KOPT-K1 (cell line): ENCODE data around the gene EIF3F.

ENCODE experiments used
- H3K27ac ChIP-seq: fragments of 200-600 bp; sonication (generic); 2 replicates; pipeline ENCODE4 v1.5.1; 2016; ENCODE audit warnings: antibody characterized with exemption, mild to moderate bottlenecking, low read depth, low read length; ENCODE audit not compliant: poor library complexity, severe bottlenecking
- H3K36me3 ChIP-seq: fragments of 200-600 bp; sonication (generic); 2 replicates; pipeline ENCODE4 v1.5.1; 2017; ENCODE audit warnings: antibody characterized with exemption, mild to moderate bottlenecking, low read length, moderate library complexity; ENCODE audit not compliant: insufficient read depth
- H3K9me3 ChIP-seq: fragments of 200-600 bp; sonication (generic); 2 replicates; pipeline ENCODE4 v1.5.1; 2017; ENCODE audit warnings: antibody characterized with exemption, low read length, mild to moderate bottlenecking; ENCODE audit not compliant: insufficient read depth, poor library complexity, severe bottlenecking

EIF3F gene

DNA sequence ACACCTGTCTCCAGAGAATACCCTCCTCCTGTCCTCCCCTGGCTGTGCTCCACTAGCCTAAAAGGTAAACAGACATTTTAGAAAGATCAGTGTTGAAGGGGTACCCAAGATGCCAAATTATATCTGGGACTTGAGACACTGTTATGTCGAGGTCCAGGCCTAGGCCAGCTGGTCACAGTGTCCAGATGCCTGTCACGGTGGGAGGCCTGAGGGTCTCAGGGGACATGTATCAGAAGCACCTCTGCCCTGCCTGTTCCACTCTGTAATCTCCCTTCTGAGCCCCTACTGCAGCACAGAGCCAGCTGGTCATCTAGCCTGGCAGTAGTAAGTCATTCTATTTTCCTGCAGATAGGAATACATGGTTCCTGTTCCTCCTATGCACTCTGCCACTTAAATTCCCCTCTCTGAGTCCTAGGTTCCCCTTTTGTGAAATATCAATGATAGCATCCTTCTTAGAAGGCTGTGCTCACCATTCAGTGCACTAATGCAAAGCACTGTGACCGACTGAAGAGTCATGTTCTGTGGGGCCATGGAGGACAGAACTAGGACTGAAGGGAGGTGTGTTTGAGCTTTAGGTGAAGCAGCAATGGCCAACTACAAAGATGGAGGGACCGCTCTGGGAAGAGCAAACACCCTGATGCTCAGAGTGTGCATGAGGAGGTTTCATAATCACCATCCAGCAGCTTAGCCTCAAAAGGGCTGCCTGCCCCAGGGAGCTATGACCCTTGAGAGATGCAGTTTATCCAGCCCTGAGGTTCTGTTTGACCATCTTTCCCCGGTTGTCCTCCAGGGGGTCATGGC, 49.1 kb downstream of the EIF3F start:
- no peak overlapping the region for H3K27ac ChIP-seq
- no peaks in the 10 kb centered on the region for H3K9me3 ChIP-seq
- H3K36me3 ChIP-seq: no peaks in the 10 kb centered on the region

DNA sequence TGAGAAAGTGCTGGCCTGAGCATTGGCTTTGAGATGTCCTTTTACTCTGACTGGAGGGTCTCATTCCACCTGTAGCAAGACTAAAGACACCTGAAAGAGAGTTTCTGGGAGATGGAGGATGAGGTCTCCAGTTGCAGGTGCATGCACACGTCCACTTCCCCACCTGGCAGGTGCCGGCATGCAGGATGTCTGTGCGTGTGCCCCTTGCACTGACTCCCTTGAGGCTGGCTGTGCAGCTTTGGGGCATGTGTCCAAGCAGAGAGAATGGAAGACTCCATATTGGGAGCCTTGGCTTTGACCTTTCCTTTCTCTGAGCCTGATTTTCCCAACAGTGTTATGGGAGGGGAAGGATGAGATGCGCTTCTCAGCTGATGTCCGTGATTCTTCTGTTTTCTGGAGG, 49.8 kb downstream of the EIF3F start:
- Histone ChIP-seq H3K9me3 (no peaks in the 10 kb centered on the region), H3K27ac (no peak overlapping the region), H3K36me3 (no peaks in the 10 kb centered on the region)

GRCh38 chr11:8038393-8038792, 51.3 kb downstream of the EIF3F start:
- H3K9me3 ChIP-seq: no peaks in the 10 kb centered on the region
- H3K27ac ChIP-seq: no peak overlapping the region
- H3K36me3 ChIP-seq: no peaks in the 10 kb centered on the region

DNA sequence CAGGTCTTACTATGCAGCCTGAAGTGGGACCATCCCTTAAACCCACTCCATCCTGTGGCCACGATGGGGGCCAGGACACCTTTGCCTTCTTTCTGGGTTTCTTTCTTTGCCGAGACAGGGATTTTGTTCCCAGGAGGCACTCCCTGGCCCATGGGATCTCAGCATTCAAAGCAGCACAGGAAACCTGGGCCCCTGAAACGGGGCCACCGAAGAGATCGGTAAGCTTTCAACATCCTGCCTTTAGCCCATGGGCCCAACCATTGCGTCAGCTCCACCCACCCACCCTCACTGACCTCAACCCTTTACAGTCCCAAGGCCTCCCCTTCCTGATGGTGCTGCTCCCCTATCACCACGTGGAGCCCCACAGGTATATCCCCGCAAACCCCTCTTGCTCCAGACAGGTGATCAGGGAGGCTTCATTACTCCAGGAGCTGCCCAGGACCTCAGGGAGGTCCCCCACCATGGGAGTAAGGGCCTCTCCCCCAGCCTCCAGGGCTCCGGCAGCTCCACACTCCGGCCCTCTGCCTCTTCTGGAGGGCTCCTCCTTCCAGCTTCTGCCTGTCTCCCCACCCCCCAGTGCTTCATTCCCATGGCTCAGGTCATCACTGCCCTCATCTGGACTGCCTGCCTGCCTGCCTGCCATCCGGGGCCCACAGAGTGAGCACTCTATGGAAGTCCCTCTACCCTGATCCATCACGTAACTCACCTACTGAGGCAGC, 51.8 kb downstream of the EIF3F start:
- H3K9me3 ChIP-seq: no peaks in the 10 kb centered on the region
- H3K27ac ChIP-seq: no peak overlapping the region
- H3K36me3 ChIP-seq: no peaks in the 10 kb centered on the region

DNA sequence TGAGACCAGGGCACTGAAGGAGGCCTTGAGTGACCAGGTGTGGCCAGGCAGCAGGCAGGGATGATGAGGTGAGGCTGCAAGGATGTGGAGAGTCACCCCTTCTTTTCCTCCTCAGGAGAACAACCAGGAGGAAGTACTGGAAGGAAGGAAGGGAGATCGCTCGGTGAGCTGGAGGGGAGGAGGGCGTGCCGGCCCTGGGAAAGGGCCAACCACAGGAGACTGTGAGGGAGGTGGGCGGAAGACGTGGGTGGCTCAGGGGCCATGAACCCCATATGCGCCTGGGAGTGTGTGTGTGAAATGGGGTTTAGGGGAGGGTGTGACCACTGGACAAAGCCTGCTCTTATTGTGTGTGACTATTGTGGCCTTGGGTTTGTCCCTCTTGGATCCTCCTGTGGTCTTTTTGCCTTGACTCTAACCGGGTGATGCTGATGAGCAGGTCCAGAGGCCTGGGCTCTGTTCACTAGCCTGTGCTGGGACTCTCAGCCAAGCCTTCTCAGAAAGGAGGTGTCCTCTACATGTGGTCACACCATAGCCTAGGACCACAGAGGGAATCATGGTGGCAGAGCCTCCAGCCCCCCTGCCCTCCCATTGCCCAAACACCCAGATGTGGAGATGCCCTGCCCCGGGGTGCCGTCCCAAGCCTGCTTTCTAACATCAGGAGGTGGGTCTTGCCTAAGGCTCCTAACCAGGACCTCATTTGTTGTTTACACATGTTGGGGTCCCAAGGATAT, 52.6 kb downstream of the EIF3F start:
- H3K36me3 ChIP-seq: no peaks in the 10 kb centered on the region
- no peaks in the 10 kb centered on the region for H3K9me3 ChIP-seq
- H3K27ac ChIP-seq: no peak overlapping the region

- no peaks in the 10 kb centered on the region for H3K9me3 ChIP-seq
- no peaks in the 10 kb centered on the region for H3K36me3 ChIP-seq
- no peak overlapping the region for H3K27ac ChIP-seq
Observed at GRCh38 chr11:8040261-8040920, 53.3 kb downstream of the EIF3F start.

DNA sequence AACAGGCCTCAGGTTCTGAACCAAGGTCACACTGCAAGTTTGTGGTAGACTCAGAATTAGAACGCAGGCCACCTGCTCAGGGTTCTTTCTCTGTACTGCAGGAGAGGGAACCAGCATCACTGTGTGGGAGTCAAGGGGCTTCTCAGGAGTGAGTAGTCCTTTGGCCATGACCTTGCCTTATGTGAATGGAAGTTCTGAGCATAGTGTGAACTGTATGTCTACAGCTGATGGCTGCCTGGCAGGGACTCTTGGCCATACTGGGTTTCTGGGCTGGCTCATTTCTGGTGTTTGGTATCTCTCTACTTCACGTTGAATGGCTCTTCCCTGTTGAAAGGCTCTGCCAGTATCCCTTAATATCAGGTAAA, 53.8 kb downstream of the EIF3F start:
- H3K36me3 ChIP-seq: no peaks in the 10 kb centered on the region
- H3K27ac ChIP-seq: no peak overlapping the region
- H3K9me3 ChIP-seq: no peaks in the 10 kb centered on the region

DNA sequence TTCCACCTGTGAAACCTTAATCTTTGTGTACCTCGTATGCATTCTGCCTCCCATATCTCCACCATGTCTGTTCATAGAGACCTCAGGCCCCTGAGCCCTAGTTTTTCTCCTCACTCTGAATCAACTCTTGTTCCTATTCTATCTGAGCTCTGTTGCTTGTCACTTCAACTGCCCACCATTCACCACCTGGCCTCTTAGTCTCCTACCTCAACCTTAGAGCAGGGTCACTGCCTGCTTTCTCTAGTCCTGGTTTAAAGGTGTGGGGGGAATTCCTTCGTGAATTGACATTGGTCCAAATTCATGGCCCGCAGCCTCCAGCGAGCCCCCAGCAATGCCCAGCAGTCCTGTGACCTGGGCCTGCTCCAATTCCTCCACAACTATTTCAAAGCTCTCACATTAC, 54.4 kb downstream of the EIF3F start:
- no peaks in the 10 kb centered on the region for H3K9me3 ChIP-seq
- H3K27ac ChIP-seq: no peak overlapping the region
- H3K36me3 ChIP-seq: no peaks in the 10 kb centered on the region

DNA sequence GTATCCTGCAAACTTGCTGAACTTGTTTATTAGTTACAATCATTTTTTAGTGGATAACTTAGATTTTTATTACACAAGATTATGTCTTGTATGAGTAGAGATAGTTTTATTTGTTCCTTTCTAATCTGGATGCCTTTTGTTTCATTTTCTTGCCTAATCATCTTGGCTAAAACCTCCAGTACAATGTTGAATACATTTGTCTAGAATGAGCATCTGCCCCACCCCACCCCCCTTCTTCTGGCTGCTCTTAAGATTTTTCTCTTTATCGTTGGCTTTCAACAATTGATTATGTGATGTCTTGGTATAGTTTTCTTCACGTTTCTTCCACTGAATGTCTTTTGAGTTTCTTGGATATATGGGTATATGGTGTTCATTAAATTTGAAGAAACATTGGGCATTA, 56.6 kb downstream of the EIF3F start:
- H3K27ac ChIP-seq: no peak overlapping the region
- no peaks in the 10 kb centered on the region for H3K36me3 ChIP-seq
- no peaks in the 10 kb centered on the region for H3K9me3 ChIP-seq

DNA sequence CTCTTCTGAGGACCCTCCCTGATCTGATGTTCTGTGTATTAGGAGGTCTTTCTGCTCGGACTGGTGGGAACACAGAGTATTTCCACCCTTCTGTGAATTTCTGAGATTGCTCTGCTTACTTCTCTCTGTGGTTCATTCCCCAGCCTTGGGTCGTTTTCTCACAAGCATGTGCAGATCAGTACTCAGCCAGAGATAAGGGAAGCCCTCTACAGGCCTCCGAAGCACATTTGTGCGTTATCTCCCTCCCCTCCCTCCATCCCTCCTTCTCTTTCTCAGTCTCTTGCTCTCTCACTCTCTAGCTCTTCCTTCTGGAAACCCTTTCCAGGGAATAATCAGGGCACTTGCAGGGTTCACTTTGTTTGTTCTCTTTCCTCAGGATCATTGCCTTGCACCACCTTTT, 58.7 kb downstream of the EIF3F start:
- no peaks in the 10 kb centered on the region for H3K36me3 ChIP-seq
- H3K9me3 ChIP-seq: no peaks in the 10 kb centered on the region
- no peak overlapping the region for H3K27ac ChIP-seq

DNA sequence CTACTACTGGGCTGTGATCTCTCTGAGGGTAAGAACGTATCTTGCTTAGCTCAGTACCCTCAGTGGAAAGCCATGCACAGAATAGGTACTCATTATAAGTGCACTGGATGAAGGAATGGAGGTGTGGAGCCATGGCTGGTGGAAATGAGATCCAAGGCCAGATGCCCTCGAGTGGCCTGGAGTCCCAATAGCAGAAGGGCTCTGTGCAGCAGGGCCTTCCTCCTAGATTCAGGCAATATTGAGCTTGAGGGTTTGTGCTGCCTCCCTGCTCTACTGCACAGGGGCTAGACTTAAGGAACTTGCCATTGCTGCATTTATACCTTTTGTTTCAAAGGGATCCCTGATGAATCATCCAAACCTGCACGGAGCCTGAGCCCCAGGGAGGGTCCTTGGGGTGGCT, 60.2 kb downstream of the EIF3F start:
- Histone ChIP-seq H3K36me3 (no peaks in the 10 kb centered on the region), H3K9me3 (no peaks in the 10 kb centered on the region), H3K27ac (no peak overlapping the region)

DNA sequence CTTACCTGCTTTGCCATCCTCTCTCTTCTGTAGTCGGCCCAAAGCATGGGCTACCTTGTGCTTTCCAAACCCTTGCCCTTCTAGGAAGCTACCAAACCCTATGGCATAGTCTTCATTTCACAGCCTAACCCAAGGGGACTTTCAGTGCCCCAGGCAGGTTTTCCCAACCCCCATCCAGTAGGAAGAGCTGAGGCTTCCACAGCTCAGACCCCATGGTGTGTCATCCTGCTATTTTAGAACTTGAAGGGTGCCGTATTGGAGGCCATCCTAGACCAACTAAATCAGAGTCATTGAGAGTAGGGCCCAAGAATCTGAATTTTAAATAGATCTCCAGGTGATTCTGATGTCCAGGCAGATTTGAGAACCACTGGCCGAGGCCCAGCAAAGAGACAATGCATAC, 61.9 kb downstream of the EIF3F start:
- no peaks in the 10 kb centered on the region for H3K36me3 ChIP-seq
- H3K9me3 ChIP-seq: no peaks in the 10 kb centered on the region
- no peak overlapping the region for H3K27ac ChIP-seq
